Kasumi-1 (cell line): ENCODE measurements around the gene DTNBP1.

Source experiments
- DNase-seq, 2 experiments: peaks; one replicate each; lab custom pipeline; 2025; lab: John Stamatoyannopoulos, UW

Gene DTNBP1

GRCh38 chr6:15662326-15663129, at the start of gene DTNBP1:
Gene DTNBP1, minus strand, starts transcription at chr6:15663028. Its CDS starts 159 bp downstream, at chr6:15662869.
- DNase-seq, result peak; percentile 58 to 64

DNA sequence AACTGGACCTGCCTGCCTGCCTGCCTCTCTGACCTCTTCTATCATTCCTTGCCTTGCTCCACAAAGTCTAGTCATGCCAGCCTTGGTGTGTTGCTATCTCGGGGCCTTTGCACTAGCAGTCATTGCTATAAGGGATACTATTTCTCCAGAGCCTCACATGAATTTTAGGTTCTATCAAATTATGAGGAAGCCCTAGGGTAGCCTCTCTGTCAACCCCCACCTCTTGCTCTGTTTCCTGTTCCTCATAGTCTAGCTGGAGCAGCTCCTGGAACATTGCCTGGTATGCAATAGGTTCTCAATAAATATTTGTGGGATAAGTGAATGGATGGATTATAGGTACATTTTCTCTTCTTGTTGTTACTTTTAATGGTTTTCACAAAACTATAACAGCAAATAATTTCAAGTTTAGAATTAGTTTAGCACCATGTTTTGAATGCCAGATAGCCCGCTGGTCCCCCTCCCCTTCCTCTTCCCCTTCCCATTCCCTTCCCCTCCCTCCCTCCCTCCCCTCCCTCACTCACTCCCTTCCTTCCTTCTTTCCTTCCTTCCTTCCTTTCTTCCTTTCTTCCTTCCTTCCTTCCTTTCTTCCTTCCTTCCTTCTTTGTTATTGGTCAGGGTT, 46.9 kb upstream of the DTNBP1 start:
- DNase-seq, result peak; percentile 55 to 66

GRCh38 chr6:15708231-15708630, 45.4 kb upstream of the DTNBP1 start:
- DNase-seq, result no peak

- DNase-seq, result no peak
These were observed 43.2 kb upstream of the DTNBP1 start for GRCh38 chr6:15705981-15706380.

- no peak for DNase-seq
These were observed 35.6 kb upstream of the DTNBP1 start for GRCh38 chr6:15698471-15698870.

- DNase-seq, result no peak
These were observed 35.1 kb upstream of the DTNBP1 start for GRCh38 chr6:15697895-15698294.

DNA sequence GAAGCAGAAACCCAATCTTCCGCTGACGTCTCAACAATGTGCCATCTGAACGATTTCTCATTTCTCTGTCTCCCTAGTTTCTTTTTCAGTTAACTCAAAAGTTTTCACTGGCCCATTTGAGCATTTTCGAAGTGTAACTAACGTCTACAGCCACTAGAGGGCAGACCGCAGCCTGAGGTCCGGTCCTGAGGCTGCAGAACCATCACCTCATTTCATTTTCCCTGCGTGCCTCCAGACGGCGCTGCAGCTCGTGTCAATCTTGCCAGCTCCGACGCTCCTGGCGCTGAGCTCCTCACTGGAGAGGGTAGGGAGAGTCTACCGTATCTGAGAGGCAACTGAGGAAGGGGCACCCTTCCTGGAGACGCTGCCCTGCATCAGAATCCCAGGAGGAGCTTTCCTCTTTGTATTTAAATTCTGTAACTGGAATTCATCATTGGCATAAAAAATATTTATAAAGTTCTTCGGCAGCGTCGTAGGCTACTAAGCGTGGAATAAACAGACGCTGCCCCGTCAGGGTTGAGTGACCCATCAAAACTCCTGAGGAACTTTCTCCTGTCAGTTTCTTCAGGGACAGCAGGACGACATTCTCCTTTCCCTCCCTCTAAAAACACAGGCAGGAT, 28.5 kb upstream of the DTNBP1 start:
- DNase-seq, result peak; percentile 90

DNA sequence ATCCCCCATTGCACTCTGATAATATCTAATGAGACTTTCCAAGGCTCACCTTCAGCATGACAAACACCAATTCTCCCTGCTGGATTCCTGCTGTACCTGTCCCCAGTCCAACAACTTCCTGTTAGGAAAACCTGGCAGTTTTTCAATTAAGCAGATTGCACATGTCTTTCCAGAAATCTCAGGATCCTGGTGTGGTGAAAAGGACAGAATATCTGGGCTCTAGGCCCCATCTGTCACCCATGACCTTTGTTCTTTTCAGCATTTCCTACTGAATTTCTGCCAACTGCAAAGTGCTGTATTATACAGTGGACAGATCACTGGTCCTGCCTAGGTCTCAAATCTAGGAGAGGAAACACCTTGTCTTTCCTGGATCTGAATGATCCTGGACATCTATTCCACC, 27.7 kb upstream of the DTNBP1 start:
- no peak for DNase-seq

GRCh38 chr6:15689586-15690482, 27.0 kb upstream of the DTNBP1 start:
- DNase-seq, result no peak

GRCh38 chr6:15685619-15686018, 22.8 kb upstream of the DTNBP1 start:
- no peak for DNase-seq

GRCh38 chr6:15682965-15683822, 20.4 kb upstream of the DTNBP1 start:
- DNase-seq, result peak; percentile 77 to 79

DNA sequence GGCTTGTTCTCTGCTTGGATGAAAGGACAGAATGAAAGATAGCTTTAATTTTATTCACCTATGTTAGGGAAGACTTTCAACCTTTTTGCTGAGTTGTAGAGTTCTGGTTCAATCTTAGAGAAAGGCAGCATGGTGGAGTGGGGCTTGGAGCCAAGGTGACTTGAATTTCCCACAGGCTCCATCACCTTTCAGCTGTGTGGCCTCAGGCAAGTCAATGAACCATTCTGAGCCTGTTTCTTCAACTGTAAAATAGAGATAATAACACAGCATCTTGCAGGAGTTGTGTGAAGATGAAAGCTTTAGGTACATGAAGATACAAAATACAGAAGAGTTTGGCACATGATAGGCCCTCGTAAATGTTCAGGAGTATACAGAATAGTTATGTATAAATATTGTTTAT, 19.1 kb upstream of the DTNBP1 start:
- DNase-seq, result no peak

DNA sequence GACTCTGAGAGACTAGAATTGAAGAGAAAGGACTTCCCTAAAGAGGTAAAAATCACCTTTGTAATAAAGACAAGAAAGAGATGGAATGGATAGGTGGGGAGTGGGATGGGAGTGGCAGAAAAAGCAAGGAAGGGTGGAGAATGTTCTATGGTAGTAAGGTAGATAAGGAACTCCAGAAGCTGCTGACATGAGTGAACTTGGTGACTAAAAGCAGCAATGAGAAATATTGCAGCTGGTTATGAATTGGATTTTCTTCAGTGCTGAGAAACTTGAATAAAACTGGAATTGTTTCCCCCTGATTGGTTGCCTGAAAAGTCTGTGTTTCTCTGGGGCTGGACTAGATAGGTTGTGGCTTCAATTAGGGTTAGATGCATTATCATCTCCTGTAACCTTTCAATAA, 15.7 kb upstream of the DTNBP1 start:
- DNase-seq, result no peak

GRCh38 chr6:15677822-15678221, 15.0 kb upstream of the DTNBP1 start:
- DNase-seq, result no peak

GRCh38 chr6:15675536-15676220, 12.8 kb upstream of the DTNBP1 start:
- peak; percentile 29 to 58 for DNase-seq

- no peak for DNase-seq
These were observed 12.0 kb upstream of the DTNBP1 start for GRCh38 chr6:15674690-15675386.

DNA sequence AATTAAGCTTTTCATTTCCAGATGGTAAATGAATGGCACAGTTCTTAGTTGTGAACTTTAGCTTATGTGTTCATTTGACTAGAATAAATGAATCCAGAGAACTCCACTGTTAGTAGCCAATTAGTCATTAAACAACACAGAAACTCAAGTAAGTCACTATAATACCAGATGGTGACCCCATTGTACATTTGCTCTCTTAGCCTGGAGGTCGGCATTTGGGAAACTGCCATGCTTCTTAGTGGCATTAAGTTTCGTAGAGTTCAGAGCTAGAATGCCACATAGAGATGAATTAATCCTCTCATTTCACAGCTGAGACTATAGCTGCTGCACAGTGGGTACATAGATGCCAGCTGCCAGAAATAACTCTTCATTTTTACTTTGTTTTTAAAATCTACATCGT, 10.8 kb upstream of the DTNBP1 start:
- DNase-seq, result no peak

GRCh38 chr6:15672818-15673217, 10.0 kb upstream of the DTNBP1 start:
- no peak for DNase-seq

DNA sequence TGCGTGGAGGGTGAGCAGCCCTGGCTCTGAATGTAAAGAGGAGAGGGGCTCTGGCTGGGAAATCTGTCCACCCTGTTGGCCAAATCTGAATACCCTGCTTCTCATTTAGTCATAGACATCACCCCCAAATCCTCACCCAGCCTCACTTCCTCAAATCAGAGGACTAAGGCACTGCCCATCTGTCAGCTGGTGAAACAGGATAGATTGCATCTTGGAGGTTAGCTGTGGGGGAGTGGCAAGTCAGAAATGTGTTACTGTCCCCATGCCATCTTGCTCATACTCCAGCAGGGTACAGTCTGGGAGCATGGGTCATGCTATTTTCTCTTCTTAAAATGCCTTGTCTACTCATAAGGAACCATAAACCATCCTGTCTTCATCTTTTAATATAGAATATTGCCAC, 9.5 kb upstream of the DTNBP1 start:
- peak; percentile 59 to 74 for DNase-seq

GRCh38 chr6:15668918-15669317, 6.1 kb upstream of the DTNBP1 start:
- DNase-seq, result no peak
